IMR-90 (cell line): ENCODE measurements around the gene SERPINB5.
A peak's percentile ranks its signal among the peaks of the same experiment; 100 is the strongest.

Experiments
- CEBPB ChIP-seq: IDR thresholded peaks from 2 replicates; pipeline ENCODE4 v1.6.1; 2012; ENCODE audit warnings: low read depth, low read length, improper control_type of control experiment
- POLR2A ChIP-seq: IDR thresholded peaks from 2 replicates; pipeline ENCODE4 v1.6.1; 2012; ENCODE audit warnings: mild to moderate bottlenecking, low read depth, low read length
- RAD21 ChIP-seq: IDR thresholded peaks from 2 replicates; pipeline ENCODE4 v1.6.1; 2012; ENCODE audit warnings: low read length, improper control_type of control experiment
- TF ChIP-seq, protein P1 (sequence below): conservative IDR thresholded peaks from 2 replicates; pipeline ENCODE4 v1.5.1; 2012; ENCODE audit warnings: mild to moderate bottlenecking, low read depth, low read length, improper control_type of control experiment

DNA sequence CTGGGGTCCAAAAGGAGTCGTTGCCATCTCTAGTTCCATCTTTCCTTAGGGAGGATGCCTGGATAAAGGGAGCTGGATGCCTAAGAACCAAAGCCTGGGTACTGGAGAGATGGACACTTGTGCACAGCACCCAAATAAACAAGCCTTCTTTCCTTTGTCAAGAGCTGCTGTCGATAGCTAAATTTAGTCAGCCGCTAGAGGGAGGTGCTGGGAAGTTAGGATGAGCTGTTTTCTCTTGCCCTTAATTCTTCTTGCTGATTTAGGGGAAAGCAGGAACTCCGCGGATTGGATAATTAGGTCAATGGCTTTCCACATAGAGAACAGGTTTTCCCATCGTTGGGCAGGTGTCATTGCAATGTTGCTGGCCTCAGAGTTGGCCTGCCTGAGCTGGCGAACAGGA, 34.5 kb downstream of the SERPINB5 start:
- TF ChIP-seq CEBPB (no peak), POLR2A (no peak), RAD21 (peak; percentile 43)
- TF ChIP-seq, protein P1, sequence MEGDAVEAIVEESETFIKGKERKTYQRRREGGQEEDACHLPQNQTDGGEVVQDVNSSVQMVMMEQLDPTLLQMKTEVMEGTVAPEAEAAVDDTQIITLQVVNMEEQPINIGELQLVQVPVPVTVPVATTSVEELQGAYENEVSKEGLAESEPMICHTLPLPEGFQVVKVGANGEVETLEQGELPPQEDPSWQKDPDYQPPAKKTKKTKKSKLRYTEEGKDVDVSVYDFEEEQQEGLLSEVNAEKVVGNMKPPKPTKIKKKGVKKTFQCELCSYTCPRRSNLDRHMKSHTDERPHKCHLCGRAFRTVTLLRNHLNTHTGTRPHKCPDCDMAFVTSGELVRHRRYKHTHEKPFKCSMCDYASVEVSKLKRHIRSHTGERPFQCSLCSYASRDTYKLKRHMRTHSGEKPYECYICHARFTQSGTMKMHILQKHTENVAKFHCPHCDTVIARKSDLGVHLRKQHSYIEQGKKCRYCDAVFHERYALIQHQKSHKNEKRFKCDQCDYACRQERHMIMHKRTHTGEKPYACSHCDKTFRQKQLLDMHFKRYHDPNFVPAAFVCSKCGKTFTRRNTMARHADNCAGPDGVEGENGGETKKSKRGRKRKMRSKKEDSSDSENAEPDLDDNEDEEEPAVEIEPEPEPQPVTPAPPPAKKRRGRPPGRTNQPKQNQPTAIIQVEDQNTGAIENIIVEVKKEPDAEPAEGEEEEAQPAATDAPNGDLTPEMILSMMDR = peak; percentile 58
